Fibroblast of peridontal ligament (primary cell): ENCODE data around the gene TTC39C.
"Not testable (repeated sequence)": the region's sequence is repeated elsewhere in the genome, so short reads cannot be mapped to it uniquely, and the experiment has no call there.

Source experiments
- DNase-seq: peaks from one replicate; pipeline ENCODE4 v3.0.0-alpha.2; 2010; ENCODE audit errors: extremely low read depth

The TTC39C gene

DNA sequence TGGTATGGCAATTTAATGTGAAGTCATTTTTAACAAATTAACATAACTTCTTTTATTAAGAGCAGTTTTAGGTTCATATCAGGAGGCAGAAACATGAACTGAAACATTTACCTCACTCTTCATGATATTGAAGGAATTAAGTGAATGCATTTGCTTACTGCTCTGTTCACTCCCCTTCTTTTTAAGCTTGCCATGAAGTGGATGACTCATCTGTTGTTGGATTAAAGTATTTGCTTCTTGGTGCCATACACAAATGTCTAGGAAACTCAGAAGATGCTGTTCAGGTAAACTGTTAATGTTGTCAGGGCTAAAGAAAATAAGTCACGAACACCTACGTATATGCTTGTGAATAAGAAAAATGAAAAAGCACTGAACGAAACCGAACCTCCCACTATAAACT lies 114.1 kb downstream of the TTC39C start:
- no peak for DNase-seq

DNA sequence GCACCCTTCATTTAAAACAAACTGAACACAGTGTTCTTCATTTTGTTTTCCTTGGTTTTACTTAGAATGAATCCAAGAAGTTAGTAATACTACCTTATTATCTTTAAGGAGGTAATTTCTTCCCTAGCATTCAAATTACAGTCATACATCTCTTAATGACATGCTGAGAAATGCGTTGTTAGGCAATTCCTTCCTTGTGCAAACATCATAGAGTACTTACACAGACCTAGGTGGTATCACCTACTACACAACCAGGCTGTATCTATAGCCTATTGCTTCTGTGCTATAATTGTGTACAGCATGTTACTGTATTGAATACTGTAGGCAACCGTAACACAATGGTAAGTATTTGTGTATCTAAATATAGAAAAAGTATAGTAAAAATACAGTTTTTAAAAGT lies 115.9 kb downstream of the TTC39C start:
- DNase-seq = no peak

DNA sequence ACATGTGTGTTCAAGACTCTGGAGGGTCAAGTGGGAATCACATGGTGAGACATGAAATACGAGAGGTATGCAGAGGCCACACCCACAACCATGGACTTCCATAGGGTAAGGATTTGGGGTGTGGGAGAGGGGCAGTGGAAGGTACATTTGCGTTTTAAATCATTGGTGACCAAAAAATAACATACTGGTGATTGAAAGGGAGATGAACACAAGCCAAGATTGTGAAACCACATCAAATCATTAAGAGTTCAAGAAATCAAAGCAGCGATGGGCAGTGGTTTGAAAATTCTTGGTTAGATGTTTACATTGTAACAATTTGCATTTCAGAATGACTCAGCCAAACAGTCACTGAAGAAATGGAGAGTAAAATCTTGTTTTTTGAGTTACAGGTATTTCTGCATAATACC lies 122.4 kb downstream of the TTC39C start:
- DNase-seq = peak; percentile 64

DNA sequence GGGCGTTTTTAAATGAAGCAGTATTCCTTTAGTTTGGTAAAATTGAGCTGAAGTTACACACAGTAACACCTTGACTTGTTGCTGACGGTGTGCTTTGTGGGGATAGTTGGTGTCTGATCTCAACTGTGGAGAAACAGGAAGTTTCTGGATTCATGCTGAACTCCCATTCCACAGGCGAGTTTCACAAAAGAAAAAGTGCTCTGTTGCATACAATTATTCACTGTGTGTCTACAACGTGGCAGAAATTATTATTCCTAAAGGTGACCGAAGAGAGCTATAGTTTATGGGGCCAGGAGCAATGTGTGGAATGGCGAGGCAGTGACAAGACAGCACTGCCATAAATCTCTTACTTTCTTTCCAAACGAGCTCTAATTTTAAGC lies 123.8 kb downstream of the TTC39C start:
- no peak for DNase-seq

DNA sequence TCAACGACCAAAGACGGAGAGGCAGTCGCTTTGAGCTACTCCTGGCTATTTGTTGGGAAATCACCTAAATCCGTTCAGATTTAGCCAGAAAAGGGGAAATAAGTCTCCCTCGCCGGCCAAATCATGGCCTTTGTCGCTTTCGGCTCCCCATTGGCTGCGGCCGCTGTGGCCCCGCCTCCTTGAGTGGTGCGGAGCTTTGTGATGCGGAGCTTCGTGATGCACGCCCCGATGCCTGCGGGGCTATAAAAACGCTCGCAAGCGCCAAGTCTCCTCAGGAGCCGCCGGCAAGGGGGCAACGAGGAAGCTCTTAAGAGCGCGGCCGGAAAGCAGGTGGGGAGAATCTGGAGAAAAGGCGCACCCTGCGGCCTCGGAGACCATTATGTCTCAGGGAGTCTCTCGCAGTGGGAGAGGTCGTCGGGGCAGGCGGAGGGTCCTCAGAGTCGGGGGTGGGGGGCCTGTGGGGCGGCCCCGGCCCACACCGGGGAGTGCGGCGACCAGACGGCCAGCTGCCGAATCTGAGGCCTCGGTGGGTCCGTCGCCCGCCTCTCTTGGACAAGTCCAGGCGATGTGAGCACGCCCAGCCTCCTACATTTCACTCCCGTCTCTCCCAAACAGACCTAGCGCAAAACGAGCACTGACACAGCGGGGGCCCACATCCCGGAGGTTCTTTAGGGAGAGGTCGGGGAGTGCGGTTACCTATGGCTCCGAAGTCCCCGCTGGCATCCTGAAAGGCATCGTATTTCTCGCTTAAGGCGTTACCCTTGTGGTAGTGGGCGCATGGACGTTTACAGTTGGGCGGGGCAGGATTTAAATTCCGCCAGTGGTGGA lies 124.4 kb downstream of the TTC39C start, which contains the start of gene CABYR:
Gene CABYR, plus strand, starts transcription at position 274 of the 828 bp plus-strand sequence. CDS start 4,053 bp downstream, outside the sequence.
- DNase-seq = peak; percentile 85

DNA sequence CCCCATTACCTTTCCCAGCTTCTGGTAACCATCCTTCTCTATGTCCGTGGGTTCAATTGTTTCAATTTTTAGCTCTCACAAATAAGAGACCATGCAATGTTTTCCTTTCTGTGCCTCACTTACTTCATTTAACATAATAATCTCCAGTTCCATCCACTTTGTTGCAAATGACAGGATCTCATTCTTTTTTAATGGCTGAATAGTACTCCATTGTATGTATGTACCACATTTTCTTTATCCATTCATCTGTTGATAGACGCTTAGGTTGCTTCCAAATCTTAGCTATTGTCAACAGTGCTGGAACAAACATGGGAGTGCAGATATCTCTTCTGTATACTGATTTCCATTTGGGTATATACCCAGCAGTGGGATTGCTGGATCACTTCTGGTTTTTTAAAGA lies 126.1 kb downstream of the TTC39C start:
- DNase-seq = no peak

DNA sequence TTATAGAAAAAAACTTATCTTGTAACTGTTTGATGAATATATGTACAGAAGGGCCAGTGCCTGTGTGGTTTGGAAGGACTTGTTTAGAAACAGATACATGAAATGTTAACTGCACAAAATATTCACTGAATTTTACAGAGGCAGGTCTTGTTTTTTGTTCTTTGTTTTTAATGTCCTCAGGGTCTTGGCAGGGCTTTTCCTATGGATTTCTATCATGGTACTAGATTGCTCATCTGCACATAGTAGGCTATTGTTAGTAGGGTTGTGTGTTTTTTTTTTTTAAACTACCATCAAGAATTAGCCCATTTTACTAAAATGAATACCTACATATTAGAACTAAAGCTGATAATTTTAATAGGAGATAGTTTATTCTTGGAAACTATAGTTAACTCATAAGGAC lies 127.8 kb downstream of the TTC39C start:
- DNase-seq = no peak

DNA sequence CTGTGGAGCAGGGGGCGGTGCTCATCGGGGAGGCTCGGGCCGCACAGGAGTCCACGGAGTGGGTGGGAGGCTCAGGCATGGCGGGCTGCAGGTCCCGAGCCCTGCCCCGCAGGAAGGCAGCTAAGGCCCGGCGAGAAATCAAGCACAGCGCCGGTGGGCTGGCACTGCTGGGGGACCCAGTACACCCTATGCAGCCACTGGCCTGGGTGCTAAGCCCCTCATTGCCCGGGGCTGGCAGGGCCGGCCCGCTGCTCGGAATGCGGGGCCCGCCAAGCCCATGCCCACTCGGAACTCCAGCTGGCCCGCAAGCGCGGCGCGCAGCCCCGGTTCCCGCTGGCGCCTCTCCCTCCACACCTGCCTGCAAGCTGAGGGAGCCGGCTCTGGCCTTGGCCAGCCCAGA lies 135.0 kb downstream of the TTC39C start:
- DNase-seq = not testable (repeated sequence)

DNA sequence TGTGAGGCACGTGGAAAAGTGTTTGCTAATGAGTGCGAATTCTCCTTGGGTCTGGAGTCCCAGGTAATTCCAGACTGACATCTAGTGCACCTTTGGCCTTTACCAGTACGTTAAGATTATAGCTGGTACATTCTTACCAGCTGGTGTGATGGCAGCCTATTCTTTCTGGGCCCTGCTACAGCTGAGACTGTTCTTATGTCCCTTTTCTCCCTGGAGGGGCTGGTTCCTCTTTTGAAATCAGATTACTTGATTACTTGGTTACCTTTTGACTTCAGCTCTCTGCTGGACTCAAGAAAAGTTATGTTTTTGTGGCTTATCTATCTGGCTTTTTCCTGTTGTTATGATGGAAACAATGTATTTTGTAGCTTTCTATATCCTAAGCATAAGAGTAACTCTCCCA lies 138.8 kb downstream of the TTC39C start:
- DNase-seq = no peak

DNA sequence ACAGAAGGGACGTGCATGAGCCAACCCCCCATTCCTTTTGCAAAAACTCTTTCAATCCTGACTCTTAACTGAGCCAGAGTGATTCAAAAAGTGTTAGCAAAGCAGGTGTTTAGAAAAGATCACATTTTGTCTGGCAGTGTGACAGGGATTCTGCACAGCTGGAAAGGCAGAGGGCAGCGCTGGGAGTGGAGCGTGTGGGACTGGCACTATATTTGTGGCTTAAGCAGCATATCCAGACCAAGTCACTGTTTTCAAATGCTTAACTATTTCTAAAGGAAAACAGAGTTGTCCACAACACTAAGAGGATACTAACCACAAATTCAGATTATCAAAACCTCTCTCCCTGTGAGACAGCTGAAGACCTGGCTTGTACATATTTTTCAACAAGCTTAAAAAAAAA lies 143.3 kb downstream of the TTC39C start:
- no peak for DNase-seq

DNA sequence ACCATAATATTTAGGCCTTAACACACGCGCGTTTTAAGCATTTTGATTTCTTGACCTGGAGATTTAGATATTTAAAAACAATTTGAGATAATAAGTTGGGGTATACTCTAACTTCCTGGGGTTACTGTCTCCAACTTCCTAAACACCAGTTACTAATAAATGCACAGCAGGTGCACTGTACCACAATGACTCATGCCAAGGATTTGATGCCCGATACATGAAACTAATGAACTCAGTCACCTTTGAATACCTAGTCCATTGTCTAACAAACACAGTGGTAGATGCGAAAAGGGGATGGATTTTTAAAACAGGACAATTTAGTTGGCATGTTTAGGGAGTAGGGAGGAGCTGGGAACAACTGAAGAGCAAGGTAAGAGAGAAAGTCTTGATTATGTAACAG lies 145.5 kb downstream of the TTC39C start:
- no peak for DNase-seq

DNA sequence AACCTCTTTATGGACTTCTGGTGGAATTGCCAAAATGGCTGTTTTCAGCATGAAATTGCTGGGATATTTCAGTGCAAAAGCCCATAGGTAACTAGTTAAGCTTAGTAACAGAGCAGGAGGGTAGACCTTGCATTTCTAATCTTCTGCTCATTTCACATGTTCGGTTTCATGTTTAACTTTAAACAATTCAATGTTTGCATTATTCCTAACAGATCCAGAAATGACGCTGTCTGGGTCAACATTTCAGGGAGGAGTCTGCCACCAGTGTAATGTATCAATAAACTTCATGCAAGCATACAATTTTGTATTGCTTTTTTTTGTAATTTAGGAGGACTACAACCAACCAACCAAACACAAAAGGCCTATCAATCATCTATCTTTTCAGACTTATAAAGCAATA lies 146.8 kb downstream of the TTC39C start:
- no peak for DNase-seq

DNA sequence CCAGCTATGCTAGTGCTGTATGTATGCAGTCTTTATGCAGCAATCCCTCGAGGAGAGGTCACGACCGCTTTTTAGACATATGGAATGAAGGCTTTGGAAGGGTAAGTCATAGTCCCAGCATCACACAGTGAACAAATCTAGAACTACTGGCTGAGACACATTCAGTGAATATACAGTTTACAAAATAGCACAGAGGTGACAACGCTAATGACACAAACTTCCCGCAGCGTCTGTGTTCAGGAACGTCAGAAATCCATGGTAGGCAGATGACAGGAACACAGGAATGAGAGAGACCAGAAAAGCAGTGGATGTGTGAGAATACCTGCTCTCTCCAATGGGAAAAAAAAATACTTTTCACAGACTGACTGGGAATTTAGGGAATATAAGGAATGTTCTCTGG lies 153.9 kb downstream of the TTC39C start:
- no peak for DNase-seq

DNA sequence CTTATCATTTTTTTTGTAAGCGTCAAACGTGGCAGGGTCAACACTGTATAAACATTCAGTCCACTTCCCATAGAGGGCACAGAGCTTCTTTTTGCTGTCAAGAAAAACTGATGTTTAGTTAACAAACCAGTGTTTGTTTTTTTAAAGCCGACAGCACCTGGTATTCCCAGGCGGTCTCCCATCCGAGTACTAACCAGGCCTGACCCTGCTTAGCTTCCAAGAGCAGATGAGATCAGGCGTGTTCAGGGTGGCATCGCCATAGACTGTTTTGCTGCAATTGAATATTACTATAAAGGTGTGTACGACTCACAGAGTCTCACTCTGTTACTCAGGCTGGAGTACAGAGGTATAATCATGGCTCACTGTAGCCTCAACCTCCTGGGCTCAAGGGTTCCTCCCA lies 155.8 kb downstream of the TTC39C start:
- no peak for DNase-seq

DNA sequence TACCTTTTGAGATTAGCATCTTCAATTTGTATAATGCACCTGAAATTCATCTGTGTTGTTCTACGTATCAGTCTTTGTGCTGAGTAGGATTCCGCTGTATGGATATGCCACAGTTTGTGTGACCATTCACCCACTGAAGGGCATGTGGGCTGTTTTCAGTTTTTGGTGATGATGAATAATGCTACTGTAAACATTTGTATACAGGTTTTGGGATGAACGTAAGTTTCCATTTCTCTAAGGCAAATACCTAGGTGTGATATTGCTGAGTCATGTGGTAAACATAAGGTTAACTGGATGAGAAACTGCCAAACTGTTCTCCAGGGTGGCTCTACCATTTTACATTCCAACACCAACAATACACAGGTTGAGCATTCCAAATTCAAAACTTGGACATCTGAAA lies 159.4 kb downstream of the TTC39C start:
- no peak for DNase-seq

DNA sequence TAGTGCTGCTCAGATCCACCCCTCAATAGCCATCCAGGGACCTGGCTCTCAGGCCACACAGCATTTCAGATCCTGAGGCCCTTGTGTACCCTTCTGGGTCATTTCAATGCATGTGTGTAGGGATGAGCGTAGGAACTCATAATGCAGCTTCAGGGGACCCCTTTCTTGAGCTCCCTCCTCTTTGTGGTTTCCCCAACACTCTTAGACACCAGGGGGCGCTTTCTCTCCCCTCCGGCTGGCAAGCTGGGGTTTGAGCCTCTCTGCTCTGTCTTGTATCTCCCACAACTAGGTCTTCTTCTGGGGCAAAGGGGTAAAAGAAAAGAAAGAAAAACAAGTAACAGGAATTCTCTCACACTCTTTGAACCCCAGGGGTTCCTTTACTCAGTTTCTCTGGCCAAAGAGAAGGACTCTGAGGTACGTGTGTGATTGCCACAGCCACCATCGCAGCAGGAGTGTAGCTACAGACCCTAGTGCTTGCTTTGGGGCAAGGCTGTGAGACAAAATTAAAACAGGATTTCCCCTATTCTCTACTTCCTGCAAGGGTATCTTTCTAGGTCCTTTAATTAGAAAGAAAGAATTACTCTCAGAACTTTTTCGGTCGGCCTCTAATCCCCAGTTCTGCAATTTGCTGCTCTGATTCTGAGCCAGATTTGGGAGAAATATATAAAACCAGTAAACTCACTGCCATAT lies 162.3 kb downstream of the TTC39C start:
- DNase-seq = peak; percentile 54

DNA sequence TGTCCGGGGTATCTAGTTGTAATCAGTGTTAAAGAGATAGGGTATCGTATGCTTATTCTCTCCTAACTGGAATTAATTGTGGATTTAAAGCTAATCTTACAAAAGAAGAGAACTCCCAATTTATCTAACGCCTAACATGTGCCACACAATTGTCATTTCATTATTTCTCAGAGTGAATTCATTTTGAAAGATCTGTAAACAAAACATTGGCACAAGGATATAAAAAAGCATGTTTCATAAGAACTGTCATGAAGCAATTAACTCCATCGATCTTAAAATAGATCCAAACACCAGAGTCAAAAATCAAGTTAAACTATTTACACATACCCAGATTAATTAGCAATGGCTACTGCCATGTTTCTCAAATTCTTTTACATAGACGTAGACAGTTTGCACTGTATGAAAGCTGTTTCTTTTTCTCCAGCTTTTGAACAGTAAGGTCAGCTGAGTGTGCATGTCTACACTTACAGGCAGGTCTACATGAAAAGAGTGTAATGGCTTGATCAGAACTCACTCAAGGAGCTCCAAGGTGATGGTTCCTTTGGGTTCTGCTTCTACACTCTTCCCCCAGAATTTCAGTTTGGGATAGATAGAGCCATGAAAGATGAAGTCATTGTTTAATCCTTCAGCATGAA lies 163.1 kb downstream of the TTC39C start:
- DNase-seq = no peak

DNA sequence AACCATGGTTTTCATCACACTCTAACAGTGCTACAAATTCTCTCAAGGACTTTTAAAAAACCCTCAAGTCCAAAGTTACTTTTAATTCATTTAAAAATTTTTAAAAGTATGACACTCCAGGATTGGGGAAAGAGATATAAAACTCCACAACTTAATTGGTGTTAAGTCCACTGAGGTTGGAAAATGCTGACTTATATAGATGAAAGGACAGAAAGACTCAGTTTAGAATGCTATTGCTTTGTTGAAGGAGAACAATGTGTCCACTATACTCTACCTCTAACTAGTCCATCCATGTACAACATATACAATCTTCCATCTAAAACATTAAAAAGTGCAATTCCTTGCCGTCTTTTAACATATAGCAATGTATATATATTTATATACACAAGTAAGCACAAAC lies 165.5 kb downstream of the TTC39C start:
- no peak for DNase-seq

DNA sequence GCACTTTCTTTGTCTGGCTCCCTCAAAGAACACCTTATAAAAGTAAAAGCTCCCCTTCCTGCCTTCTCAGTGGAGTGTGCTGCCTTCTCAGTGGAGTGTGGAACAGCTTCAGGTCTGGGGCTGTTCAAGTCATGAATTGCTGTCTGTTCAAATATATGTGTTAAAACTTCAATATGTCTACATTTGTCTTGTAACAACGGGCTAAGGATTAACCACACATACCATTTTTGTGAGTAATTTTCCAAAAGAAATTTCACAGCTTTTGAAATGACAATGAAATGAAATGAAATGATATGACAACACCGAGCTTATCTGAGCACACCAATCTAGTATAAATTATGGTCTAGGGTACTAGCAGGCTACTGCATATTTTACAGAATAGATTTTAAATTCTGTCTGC lies 167.3 kb downstream of the TTC39C start:
- DNase-seq = no peak
